Measurements from ENCODE around the gene FPR2.

- no peak for TF ChIP-seq POLR2A (IDR thresholded peaks at IDR 0.05)
- no peak for TF ChIP-seq CTCF (IDR thresholded peaks at IDR 0.05)
- TF ChIP-seq POLR2AphosphoS5 (IDR thresholded peaks at IDR 0.05), result no peak
- no peak for TF ChIP-seq EP300 (IDR thresholded peaks at IDR 0.05)
Observed at GRCh38 chr19:51803967-51804366, 43.0 kb downstream of the FPR2 start.

Measured in stomach (tissue), 4 donors.